Right lobe of liver (tissue), 4 donors: ENCODE data around the gene ACOX3.

Source experiments
- CTCF ChIP-seq, 4 donors: fragments of 200-600 bp in 3 of 4; fragments of 450-650 bp in 1 of 4; IDR thresholded peaks; one replicate each; pipeline versions ENCODE4 v1.5.1 to v1.8.0; 2016 to 2022; ENCODE audit warnings: antibody characterized with exemption in 4 of 4, mild to moderate bottlenecking in 2 of 4
- POLR2A ChIP-seq: fragments of 450-650 bp; IDR thresholded peaks from one replicate; pipeline ENCODE4 v1.6.1; 2017; ENCODE audit warnings: antibody characterized with exemption, mild to moderate bottlenecking
- donor health status: DM: no; HTN: no; CAD: no.
- donor health status: DM: no; HTN: no; CAD: no.
- donor health status: DM: no; HTN: yes; CAD: no.

GRCh38 chr4:8341691-8342090 is 98.8 kb downstream of the ACOX3 start:
- no peak for TF ChIP-seq CTCF (IDR thresholded peaks at IDR 0.05)
- TF ChIP-seq POLR2A = no peak
